HEK293 (cell line): ENCODE results near the gene NDOR1.

Source experiments
- CTCF ChIA-PET: fragments of 350-600 bp; formaldehyde crosslinking; extraction: SDS; loops from one replicate; lab custom pipeline; 2021; ENCODE audit warnings: antibody characterized with exemption; lab: Yijun Ruan, JAX
- POLR2A ChIA-PET: fragments of 300-600 bp; formaldehyde crosslinking; extraction: SDS; loops from one replicate; lab custom pipeline; 2020; ENCODE audit warnings: antibody characterized with exemption, inconsistent platforms; lab: Yijun Ruan, JAX
- H3K27ac ChIP-seq: fragments of 200-500 bp; sonication (Bioruptor generic); 2 replicates; pipeline ENCODE4 v1.5.1; 2014; ENCODE audit warnings: low read depth, low read length, control low read depth, inconsistent platforms; ENCODE audit errors: extremely low read depth
- H3K36me3 ChIP-seq, 2 experiments: fragments of 200-500 bp in 1 of 2; sonication (Bioruptor generic) in 1 of 2; 1 replicate in 1 of 2; 2 replicates in 1 of 2; pipeline ENCODE4 v1.5.1; 2014 to 2017; ENCODE audit warnings: inconsistent platforms in 2 of 2, low read length in 2 of 2; ENCODE audit not compliant: control insufficient read depth in 2 of 2, insufficient read depth in 1 of 2
- H3K4me1 ChIP-seq: fragments of 200-500 bp; sonication (Bioruptor generic); 2 replicates; pipeline ENCODE4 v1.5.1; 2014; ENCODE audit warnings: mild to moderate bottlenecking, low read length, inconsistent platforms; ENCODE audit not compliant: control insufficient read depth, insufficient read depth
- H3K4me3 ChIP-seq: 2 replicates; pipeline ENCODE4 v1.5.1; 2011; ENCODE audit warnings: low read depth, mild to moderate bottlenecking, control low read depth, low read length, moderate library complexity
- H3K9me3 ChIP-seq: fragments of 200-500 bp; sonication (Bioruptor generic); 2 replicates; pipeline ENCODE4 v1.5.1; 2014; ENCODE audit warnings: low read depth, low read length, inconsistent platforms; ENCODE audit not compliant: control insufficient read depth, insufficient read depth
- BCL11A ChIP-seq: fragments of 450-650 bp; formaldehyde crosslinking; IDR thresholded peaks from 2 replicates; pipeline ENCODE4 v1.5.1; 2016; ENCODE audit warnings: low read depth, missing biosample characterization, missing genetic modification characterization
- BCL11B ChIP-seq: fragments of 450-650 bp; formaldehyde crosslinking; IDR thresholded peaks from 2 replicates; pipeline ENCODE4 v1.5.1; 2016; ENCODE audit warnings: low read depth, missing biosample characterization, missing genetic modification characterization
- EGR2 ChIP-seq: fragments of 450-650 bp; formaldehyde crosslinking; IDR thresholded peaks from 2 replicates; pipeline ENCODE4 v1.5.1; 2016; ENCODE audit warnings: low read depth, missing biosample characterization, missing genetic modification characterization
- FEZF1 ChIP-seq: fragments of 450-650 bp; formaldehyde crosslinking; IDR thresholded peaks from 2 replicates; pipeline ENCODE4 v1.5.1; 2016; ENCODE audit warnings: missing biosample characterization, missing genetic modification characterization
- GLIS2 ChIP-seq: fragments of 450-650 bp; formaldehyde crosslinking; IDR thresholded peaks from 2 replicates; pipeline ENCODE4 v1.5.1; 2016; ENCODE audit warnings: missing biosample characterization, missing genetic modification characterization
- KLF1 ChIP-seq: fragments of 450-650 bp; formaldehyde crosslinking; IDR thresholded peaks from 2 replicates; pipeline ENCODE4 v1.5.1; 2016; ENCODE audit warnings: missing biosample characterization, missing genetic modification characterization
- KLF10 ChIP-seq: fragments of 450-650 bp; IDR thresholded peaks from 2 replicates; pipeline ENCODE4 v1.5.1; 2018; ENCODE audit warnings: missing biosample characterization, mild to moderate bottlenecking, missing genetic modification characterization
- KLF8 ChIP-seq: fragments of 450-650 bp; formaldehyde crosslinking; IDR thresholded peaks from 2 replicates; pipeline ENCODE4 v1.5.1; 2016; ENCODE audit warnings: missing biosample characterization, missing genetic modification characterization
- MZF1 ChIP-seq: fragments of 450-650 bp; formaldehyde crosslinking; IDR thresholded peaks from 2 replicates; pipeline ENCODE4 v1.5.1; 2017; ENCODE audit warnings: missing biosample characterization, missing genetic modification characterization, borderline replicate concordance
- SCRT2 ChIP-seq: fragments of 450-650 bp; formaldehyde crosslinking; IDR thresholded peaks from 2 replicates; pipeline ENCODE4 v1.5.1; 2016; ENCODE audit warnings: missing biosample characterization, missing genetic modification characterization
- ZBTB48 ChIP-seq: fragments of 450-650 bp; formaldehyde crosslinking; IDR thresholded peaks from 2 replicates; pipeline ENCODE4 v1.5.1; 2016; ENCODE audit warnings: missing biosample characterization, missing genetic modification characterization
- ZBTB8A ChIP-seq: fragments of 450-650 bp; formaldehyde crosslinking; IDR thresholded peaks from 2 replicates; pipeline ENCODE4 v1.5.1; 2016; ENCODE audit warnings: missing biosample characterization, missing genetic modification characterization
- ZEB2 ChIP-seq: fragments of 450-650 bp; formaldehyde crosslinking; IDR thresholded peaks from 2 replicates; pipeline ENCODE4 v1.5.1; 2016; ENCODE audit warnings: missing biosample characterization, missing genetic modification characterization
- ZFHX2 ChIP-seq: fragments of 450-650 bp; formaldehyde crosslinking; conservative IDR thresholded peaks from 2 replicates; pipeline ENCODE4 v1.5.1; 2016; ENCODE audit warnings: missing biosample characterization, missing genetic modification characterization
- ZFP3 ChIP-seq: fragments of 450-650 bp; formaldehyde crosslinking; IDR thresholded peaks from 2 replicates; pipeline ENCODE4 v1.5.1; 2016; ENCODE audit warnings: low read depth, missing biosample characterization, missing genetic modification characterization
- ZNF155 ChIP-seq: fragments of 450-650 bp; formaldehyde crosslinking; IDR thresholded peaks from 2 replicates; pipeline ENCODE4 v1.5.1; 2016; ENCODE audit warnings: missing biosample characterization, missing genetic modification characterization
- ZNF202 ChIP-seq: fragments of 450-650 bp; formaldehyde crosslinking; IDR thresholded peaks from 2 replicates; pipeline ENCODE4 v1.5.1; 2016; ENCODE audit warnings: missing biosample characterization, missing genetic modification characterization, borderline replicate concordance
- ZNF239 ChIP-seq: fragments of 450-650 bp; formaldehyde crosslinking; IDR thresholded peaks from 2 replicates; pipeline ENCODE4 v1.5.1; 2016; ENCODE audit warnings: missing biosample characterization, missing genetic modification characterization
- ZNF248 ChIP-seq: fragments of 450-650 bp; formaldehyde crosslinking; IDR thresholded peaks from 2 replicates; pipeline ENCODE4 v1.5.1; 2017; ENCODE audit warnings: missing biosample characterization, missing genetic modification characterization
- ZNF544 ChIP-seq: fragments of 450-650 bp; formaldehyde crosslinking; IDR thresholded peaks from 2 replicates; pipeline ENCODE4 v1.5.0; 2017; ENCODE audit warnings: missing biosample characterization, missing genetic modification characterization
- ZNF600 ChIP-seq: fragments of 450-650 bp; formaldehyde crosslinking; IDR thresholded peaks from 2 replicates; pipeline ENCODE4 v1.5.1; 2016; ENCODE audit warnings: missing biosample characterization, missing genetic modification characterization
- ZNF785 ChIP-seq: fragments of 450-650 bp; formaldehyde crosslinking; IDR thresholded peaks from 2 replicates; pipeline ENCODE4 v1.5.1; 2016; ENCODE audit warnings: missing biosample characterization, missing genetic modification characterization
- TF ChIP-seq, protein P1 (sequence below): fragments of 450-650 bp; formaldehyde crosslinking; IDR thresholded peaks from 2 replicates; pipeline ENCODE4 v1.5.1; 2016; ENCODE audit warnings: missing biosample characterization, missing genetic modification characterization
- TF ChIP-seq, protein P2 (sequence below): fragments of 450-650 bp; formaldehyde crosslinking; IDR thresholded peaks from 2 replicates; pipeline ENCODE4 v1.5.1; 2016; ENCODE audit warnings: missing biosample characterization, missing genetic modification characterization, low read depth
- TF ChIP-seq, protein P3 (sequence below): fragments of 450-650 bp; formaldehyde crosslinking; IDR thresholded peaks from 2 replicates; pipeline ENCODE4 v1.5.1; 2016; ENCODE audit warnings: missing biosample characterization, missing genetic modification characterization
- TF ChIP-seq, protein P4 (sequence below): IDR thresholded peaks from 2 replicates; pipeline ENCODE4 v1.6.1; 2011; ENCODE audit warnings: mild to moderate bottlenecking, low read depth, low read length, borderline replicate concordance

Gene NDOR1

DNA sequence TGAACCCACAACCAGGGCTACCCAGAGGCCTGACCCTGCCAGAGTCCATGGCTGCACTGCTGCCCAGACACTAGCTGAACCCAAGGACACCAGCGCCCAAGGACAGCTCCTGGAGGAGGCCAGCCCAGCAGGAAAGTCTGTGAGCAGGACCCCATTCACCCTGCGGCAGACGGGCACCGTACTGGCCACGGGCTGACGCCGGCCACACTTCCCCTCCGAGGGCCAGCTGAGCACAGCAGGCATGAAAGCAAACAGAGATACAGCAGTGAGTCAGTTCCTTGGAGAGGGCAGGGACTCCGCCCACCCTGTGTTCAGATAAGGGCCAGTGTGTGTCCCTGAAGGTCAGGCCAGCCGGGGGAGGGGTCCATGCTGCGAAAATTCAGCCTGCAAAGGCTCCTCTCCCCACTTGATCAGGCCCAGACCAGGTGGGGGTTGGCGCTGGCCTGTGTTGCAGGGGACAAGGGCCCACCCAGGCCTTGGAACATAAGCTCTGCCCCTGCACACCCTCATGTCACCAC lies 13.3 kb downstream of the NDOR1 start (continued):
- no peak for TF ChIP-seq KLF10
- TF ChIP-seq, protein P1, sequence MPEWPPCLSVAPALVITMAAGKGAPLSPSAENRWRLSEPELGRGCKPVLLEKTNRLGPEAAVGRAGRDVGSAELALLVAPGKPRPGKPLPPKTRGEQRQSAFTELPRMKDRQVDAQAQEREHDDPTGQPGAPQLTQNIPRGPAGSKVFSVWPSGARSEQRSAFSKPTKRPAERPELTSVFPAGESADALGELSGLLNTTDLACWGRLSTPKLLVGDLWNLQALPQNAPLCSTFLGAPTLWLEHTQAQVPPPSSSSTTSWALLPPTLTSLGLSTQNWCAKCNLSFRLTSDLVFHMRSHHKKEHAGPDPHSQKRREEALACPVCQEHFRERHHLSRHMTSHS (tag by site-specific recombination) = no peak
- no peak for TF ChIP-seq MZF1 (tag by site-specific recombination)
- TF ChIP-seq, all 188 proteins: peak for 12

DNA sequence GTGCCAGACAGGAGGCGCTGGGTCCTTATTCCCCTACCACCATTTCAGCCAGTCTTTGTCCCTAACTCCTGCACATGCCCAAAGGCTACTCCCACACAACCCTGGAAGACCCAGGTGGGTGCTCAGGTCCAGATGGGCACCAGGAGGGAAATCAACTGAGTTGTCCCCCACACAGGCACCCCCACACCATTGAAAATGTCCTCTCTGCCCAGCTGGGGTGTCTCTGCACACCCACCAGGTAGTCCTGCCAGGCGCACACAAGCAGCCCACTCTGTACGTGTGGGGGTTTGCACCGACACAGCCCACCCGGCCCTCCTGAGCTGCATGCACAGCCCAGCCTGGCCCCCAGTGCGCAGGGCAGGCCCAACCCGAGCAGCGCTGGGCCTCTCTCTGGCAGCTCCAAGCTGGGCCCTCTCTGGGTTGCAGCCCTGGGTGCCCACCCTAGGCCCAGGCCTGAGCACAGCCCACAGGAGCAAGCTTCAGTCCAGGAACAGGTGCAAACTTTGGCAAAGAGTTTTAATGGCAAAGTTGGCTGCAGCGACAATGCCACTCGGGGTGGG lies 14.3 kb downstream of the NDOR1 start:
- no peak overlapping the region for H3K27ac ChIP-seq
- H3K36me3 ChIP-seq = peaks cover 0 to 47% of the 10 kb centered on the region in 2 experiments; a peak in 1 of 3 replicates
- no peak overlapping the region for H3K4me3 ChIP-seq
- H3K9me3 ChIP-seq = no peaks in the 10 kb centered on the region
- H3K4me1 ChIP-seq = peaks cover 4% of the 10 kb centered on the region
- ChIA-PET CTCF (interaction anchor here (0.7 kb wide), 1 partner anchor 322 kb away, joined by 3 read pairs; no protein-coding TSS in a partner anchor), POLR2A (interaction anchor here (0.5 to 17.2 kb wide), 9 partner anchors 11 to 133 kb away, joined by 3 to 304 read pairs (median 6); partner anchors contain the start of genes MAN1B1, NDOR1, TMEM203 and TPRN)
- TF ChIP-seq BCL11B (0 out of 2 replicates have a peak, but pooled peaks have one; percentile 15), EGR2 (tag by site-specific recombination) (peak; percentile 84), ZFHX2 (tag by site-specific recombination) (peak; percentile 82), ZNF248 (tag by site-specific recombination) (no peak)

DNA sequence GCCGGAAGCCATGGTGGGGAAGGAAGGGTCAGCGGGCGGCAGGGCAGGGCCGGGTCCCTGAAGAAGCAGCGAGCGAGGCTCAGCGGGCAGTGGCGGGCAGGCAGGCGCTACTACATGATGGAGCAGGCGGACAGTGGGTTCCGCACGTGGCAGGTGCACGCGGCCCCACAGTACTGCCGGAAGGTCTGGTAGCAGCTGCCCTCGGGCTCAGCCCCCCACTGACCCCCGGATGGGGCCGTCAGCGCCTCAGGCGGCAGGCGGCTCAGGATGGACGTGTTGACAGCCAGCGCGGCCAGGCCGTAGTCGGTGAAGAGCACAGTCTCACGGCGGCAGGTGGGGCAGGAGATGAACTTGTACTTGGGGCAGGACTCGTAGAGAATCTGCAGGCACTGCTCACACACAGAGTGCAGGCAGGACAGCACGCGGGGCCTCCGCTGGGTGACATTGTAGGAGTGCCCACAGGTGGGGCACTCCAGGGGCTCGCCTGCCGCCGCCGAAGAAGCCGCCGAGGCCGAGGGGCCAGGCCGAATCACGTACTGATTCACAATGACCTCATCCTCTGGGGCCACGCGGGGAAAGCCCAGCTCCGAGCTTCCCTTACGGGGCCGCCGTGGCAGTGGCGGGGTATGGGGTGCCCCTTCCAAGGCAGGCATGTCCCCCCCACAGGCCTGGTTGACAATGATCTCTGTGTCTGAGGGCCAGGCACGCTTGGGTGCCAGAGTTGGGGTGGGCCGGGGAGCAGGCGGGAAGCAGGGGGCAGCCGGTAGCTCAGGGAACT lies 15.0 kb downstream of the NDOR1 start:
- ChIA-PET POLR2A (interaction anchor here (1.0 to 17.2 kb wide), 5 partner anchors 12 to 93 kb away, joined by 3 to 304 read pairs (median 5); partner anchors contain the start of genes NDOR1, TMEM203, TPRN and TUBB4B), CTCF (interaction anchor here (0.7 kb wide), 2 partner anchors 40 to 321 kb away, joined by 3 read pairs; no protein-coding TSS in a partner anchor)
- Histone ChIP-seq H3K36me3 (peaks cover 0 to 40% of the 10 kb centered on the region in 2 experiments; a peak in 1 of 3 replicates), H3K4me1 (peaks cover 4% of the 10 kb centered on the region), H3K9me3 (no peaks in the 10 kb centered on the region), H3K4me3 (no peak overlapping the region), H3K27ac (no peak overlapping the region)
- TF ChIP-seq ZFP3 (tag by site-specific recombination) (no peak), KLF1 (tag by site-specific recombination) (no peak), GLIS2 (tag by site-specific recombination) (peak; percentile 50; the same call in 1 of the 2 replicates), ZNF600 (tag by site-specific recombination) (peak; percentile 89), BCL11B (no peak), SCRT2 (peak; percentile 46; the same call in 1 of the 2 replicates), ZBTB8A (tag by site-specific recombination) (peak; percentile 51), ZNF202 (tag by site-specific recombination) (0 out of 2 replicates have a peak, but pooled peaks have one; percentile 4), ZNF544 (tag by site-specific recombination) (no peak), FEZF1 (tag by site-specific recombination) (no peak), ZNF785 (no peak), ZEB2 (tag by site-specific recombination) (0 out of 2 replicates have a peak, but pooled peaks have one; percentile 21), KLF8 (tag by site-specific recombination) (peak; percentile 20; the same call in 1 of the 2 replicates), ZNF155 (tag by site-specific recombination) (no peak), BCL11A (0 out of 2 replicates have a peak, but pooled peaks have one; percentile 45), ZNF239 (tag by site-specific recombination) (no peak), ZBTB48 (tag by site-specific recombination) (peak; percentile 24; the same call in 1 of the 2 replicates)
- TF ChIP-seq, protein P2, sequence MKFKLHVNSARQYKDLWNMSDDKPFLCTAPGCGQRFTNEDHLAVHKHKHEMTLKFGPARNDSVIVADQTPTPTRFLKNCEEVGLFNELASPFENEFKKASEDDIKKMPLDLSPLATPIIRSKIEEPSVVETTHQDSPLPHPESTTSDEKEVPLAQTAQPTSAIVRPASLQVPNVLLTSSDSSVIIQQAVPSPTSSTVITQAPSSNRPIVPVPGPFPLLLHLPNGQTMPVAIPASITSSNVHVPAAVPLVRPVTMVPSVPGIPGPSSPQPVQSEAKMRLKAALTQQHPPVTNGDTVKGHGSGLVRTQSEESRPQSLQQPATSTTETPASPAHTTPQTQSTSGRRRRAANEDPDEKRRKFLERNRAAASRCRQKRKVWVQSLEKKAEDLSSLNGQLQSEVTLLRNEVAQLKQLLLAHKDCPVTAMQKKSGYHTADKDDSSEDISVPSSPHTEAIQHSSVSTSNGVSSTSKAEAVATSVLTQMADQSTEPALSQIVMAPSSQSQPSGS = 0 out of 2 replicates have a peak, but pooled peaks have one; percentile 28
- TF ChIP-seq, protein P3, sequence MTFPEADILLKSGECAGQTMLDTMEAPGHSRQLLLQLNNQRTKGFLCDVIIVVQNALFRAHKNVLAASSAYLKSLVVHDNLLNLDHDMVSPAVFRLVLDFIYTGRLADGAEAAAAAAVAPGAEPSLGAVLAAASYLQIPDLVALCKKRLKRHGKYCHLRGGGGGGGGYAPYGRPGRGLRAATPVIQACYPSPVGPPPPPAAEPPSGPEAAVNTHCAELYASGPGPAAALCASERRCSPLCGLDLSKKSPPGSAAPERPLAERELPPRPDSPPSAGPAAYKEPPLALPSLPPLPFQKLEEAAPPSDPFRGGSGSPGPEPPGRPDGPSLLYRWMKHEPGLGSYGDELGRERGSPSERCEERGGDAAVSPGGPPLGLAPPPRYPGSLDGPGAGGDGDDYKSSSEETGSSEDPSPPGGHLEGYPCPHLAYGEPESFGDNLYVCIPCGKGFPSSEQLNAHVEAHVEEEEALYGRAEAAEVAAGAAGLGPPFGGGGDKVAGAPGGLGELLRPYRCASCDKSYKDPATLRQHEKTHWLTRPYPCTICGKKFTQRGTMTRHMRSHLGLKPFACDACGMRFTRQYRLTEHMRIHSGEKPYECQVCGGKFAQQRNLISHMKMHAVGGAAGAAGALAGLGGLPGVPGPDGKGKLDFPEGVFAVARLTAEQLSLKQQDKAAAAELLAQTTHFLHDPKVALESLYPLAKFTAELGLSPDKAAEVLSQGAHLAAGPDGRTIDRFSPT (tag by site-specific recombination) = 0 out of 2 replicates have a peak, but pooled peaks have one; percentile 42
- TF ChIP-seq, protein P4, sequence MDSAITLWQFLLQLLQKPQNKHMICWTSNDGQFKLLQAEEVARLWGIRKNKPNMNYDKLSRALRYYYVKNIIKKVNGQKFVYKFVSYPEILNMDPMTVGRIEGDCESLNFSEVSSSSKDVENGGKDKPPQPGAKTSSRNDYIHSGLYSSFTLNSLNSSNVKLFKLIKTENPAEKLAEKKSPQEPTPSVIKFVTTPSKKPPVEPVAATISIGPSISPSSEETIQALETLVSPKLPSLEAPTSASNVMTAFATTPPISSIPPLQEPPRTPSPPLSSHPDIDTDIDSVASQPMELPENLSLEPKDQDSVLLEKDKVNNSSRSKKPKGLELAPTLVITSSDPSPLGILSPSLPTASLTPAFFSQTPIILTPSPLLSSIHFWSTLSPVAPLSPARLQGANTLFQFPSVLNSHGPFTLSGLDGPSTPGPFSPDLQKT = no peak
